CD1c-positive myeloid dendritic cell (primary cell): ENCODE measurements around the gene FTL.

Experiments used
- DNase-seq: peaks from one replicate; pipeline ENCODE4 v3.0.0-alpha.2; 2016; ENCODE audit errors: extremely low spot score

Gene FTL

DNA sequence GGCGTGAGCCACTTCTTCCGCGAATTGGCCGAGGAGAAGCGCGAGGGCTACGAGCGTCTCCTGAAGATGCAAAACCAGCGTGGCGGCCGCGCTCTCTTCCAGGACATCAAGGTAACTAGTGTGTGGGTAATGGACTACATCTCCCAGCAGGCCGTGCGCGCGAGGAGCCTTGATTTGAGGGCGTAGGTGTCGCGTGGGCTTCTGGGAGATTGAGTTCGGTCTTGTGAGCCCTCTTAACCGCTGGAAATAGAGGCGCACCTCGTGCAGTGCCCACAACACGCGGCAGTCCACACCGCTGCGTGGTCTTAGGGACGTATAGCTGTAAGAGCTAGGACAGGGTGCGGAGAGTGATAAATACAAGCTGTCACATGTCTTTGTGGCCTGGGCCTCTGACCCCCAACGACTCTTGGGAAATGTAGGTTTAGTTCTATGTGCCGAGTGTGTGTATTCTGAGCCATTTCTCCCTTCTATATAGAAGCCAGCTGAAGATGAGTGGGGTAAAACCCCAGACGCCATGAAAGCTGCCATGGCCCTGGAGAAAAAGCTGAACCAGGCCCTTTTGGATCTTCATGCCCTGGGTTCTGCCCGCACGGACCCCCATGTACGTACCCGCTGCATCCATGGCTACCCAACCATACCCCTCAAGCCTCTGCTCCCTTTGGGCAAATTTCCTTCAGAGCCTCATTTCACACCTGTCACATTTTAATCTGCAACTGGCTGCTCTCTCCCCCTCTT lies 864 bp downstream of the FTL start:
- peak; percentile 91 for DNase-seq

GRCh38 chr19:48966541-48967345 lies 1.6 kb downstream of the FTL start:
- peak; percentile 59 for DNase-seq

DNA sequence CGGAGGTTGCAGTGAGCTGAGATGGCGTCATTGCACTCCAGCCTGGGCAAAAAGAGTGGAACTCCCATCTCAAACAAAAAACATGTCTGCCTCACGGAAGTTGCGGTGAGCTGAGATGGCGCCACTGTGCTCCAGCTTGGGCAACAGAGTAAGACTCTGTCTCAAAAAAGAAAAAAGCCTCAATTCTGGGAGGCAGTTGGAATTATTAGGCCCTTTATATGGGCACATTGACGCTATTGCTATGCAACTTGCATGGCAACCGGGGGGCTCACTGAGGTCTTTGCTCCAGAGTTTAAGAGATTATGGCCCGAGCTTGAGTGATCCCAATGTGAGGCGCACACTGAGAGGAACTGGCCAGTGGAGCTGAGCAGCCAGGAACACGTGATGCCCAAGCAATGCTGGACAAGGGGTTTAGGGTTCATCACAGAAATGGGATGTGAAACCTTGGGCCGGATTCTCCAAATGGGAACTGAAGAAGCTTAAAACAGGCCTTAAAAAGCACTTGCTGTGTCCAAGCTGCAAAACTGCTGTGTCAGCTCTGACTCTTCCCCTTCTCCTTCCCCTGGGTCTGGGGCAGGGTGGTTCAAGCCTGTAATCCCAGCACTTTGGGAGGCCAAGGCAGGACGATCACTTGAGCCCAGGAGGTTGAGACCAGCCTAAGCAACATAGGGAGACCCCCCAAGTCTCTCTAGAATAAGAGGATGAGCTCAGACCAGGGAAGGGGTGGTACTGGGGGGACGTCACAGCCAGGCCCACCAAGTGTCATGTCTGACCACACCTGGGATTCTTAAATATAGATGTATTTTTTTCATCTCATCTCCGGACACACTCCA lies 2.5 kb downstream of the FTL start:
- peak; percentile 96 for DNase-seq

DNA sequence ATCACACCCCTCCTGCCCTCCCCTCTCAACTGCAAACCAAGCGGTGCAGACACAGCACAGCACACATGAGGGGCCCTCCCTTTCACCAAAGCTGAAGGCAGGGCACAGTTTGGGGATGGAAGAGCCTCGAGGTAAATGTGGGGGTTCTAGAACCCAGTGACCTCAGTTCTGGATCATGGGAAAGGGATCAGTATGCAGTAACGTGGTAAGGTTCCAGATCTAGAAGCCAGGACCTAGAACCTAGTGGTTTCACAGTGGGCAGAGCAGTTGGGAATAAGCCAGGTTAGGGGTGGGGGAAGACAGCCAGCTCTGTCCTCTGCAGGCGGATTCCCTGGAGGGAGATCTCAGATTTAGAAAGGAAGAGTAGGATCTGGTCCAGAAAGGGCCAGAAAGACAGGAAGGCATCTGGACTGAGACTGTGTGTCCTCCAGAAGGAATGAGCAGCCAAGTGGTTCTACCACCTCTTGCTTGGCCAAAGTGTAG lies 3.1 kb downstream of the FTL start:
- DNase-seq: no peak

DNA sequence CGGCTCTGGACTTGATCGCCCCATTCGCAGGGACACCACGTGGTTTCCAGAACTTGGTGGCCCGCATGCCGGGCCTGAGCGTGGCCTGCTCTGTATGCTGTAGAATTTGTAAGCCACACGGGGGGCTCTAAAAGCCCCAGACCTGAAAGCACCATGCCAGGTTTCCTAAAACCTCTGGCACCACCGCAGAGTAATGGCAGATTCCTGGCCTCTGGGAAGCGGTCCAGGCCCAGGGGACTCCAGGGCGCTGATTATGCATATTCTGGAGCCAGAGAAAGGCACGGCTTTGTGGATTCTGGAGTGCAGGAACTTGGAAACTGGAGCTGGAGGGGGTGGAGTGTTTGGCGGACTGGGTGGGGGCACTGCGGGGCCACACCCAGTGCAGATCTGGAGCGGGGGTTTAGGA lies 3.7 kb downstream of the FTL start:
- DNase-seq: no peak

DNA sequence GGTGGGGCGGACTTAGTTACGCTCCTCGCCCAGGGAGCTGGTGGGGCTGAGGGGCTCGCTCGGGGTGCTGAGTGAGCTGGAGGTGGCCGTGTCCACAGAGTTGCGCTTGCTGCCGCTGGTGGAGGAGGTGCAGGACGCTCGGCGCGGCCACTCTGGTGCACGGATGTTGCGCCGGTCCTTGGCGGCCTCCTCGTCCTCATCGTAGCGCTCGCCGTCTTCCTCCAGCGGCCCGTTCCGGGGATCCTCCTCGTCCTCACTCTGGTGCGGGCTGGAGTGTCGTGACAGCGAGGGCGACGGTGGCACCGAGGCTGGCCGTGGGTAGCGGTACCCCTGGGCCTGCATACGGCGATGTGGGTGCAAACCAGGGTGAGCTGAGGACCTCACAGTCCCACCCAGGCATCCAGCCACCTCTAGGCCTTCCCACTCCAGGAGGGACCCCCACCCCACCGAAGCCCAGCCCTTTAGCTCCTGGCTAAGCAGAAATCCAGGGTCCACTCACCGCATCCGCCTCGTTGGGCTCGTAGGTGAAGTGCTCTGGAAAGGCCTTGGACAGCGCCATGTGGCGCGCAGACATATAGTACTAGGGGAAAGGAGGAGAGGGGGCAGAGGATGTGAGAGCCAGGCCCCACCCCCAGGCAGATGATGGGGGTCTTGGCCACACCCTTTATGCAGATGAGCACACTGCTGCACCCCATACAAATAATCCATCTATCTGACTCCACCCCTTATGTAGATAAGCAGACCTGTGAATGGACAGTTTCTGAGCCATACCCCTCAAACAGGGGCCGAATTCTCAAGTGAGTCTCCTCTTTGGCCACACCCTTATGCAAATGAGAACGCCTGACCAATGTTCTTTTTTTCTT lies 4.4 kb downstream of the FTL start:
- DNase-seq: peak; percentile 52

GRCh38 chr19:48970139-48970766 lies 5.1 kb downstream of the FTL start:
- no peak for DNase-seq

- DNase-seq: peak; percentile 94
These were observed 5.8 kb downstream of the FTL start for GRCh38 chr19:48970923-48971395.

GRCh38 chr19:48975947-48976847 lies 11.1 kb downstream of the FTL start:
- DNase-seq: no peak

DNA sequence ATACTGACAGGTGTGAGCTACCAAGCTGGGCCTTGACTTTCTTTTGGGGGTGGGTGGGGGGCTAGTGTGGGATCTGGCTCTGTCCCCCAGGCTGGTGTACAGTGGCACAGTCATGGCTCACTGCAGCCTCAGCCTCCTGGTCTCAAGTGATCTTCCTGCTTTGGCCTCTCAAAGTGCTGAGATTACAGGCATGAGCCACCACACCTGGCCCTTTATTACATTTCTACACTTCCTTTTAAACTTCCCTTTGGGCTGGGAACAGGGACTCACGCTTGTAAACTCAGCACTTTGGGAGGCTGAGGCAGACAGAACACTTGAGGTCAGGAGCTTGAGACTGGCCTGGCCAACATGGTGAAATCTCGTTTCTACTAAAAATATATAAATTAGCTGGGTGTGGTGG lies 12.0 kb downstream of the FTL start:
- no peak for DNase-seq

DNA sequence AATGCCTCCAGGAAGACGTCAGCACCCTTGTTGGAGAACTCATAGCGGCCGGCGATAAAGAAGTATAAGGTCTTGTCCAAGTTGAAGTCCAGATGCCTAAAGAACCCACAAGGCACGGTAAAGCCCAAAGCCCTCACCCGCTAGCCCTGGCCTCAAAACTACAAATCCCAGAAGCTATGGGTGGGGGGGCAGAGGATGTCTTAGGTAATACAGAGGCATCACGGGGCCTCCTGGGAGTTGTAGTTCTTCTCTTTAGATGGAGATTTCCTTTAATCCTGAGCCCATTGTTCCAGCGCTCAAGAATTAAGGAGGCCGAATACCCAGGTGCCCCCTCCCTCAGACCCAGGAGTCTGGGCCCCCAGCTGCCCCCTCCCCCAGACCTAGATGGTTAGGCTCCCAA lies 17.2 kb downstream of the FTL start:
- no peak for DNase-seq

- no peak for DNase-seq
These were observed 20.6 kb downstream of the FTL start for GRCh38 chr19:48985711-48986110.

DNA sequence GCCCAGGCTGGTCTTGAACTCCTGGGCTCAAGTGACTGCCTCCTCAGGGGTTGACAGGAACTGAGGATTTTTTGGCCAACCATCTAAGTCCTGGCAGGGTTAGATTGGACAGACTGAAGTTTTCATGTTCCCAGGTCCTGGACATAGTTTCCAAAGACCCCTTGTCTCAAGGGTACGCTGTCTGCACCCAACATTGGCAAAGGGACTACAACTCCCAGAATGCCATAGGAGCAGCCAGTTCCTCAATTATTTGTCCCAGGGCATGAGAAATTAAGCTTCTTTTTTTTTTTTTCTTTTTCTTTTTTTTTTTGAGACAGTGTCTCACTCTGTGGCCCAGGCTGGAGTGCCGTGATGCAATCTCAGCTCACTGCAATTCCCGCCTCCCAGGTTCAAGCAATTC lies 21.1 kb downstream of the FTL start:
- DNase-seq: no peak

DNA sequence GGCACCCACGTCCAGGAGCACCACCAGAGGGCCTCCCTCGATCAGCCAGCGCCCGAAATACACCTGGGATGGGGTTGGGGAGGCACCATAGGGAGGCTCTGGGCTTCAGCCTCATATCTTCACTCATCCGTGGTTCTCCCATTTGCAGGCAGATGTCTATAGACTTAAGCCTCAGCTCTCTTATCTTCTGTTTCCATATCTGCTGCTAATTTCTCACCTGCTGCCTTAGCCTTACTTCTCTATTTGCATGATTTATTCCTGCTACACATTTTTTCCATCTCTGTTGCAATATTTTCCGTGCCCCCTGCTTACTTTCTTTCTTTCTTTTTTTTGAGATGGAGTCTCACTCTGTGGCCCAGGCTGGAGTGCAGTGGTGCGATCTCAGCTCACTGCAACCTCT lies 22.2 kb downstream of the FTL start:
- no peak for DNase-seq

DNA sequence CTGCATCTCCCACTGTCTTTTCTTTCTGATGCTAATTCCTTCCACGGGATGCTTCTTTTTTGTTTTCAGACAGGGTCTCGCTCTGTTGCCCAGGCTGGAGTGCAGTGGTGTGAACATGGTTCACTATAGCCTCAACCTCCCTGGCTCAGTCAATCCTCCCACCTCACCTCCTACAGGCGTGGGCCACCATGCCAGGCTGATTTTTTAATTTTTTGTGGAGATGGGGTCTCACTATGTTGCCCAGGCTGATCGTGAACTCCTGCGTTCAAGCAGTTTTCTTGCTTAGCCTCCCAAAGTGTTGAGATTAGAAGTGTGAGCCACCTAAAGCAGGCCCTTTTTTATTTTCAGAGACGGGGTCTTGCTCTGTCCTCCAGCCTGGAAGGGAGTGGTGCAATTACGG lies 23.2 kb downstream of the FTL start:
- DNase-seq: no peak

GRCh38 chr19:48988860-48989259 lies 23.8 kb downstream of the FTL start:
- no peak for DNase-seq

DNA sequence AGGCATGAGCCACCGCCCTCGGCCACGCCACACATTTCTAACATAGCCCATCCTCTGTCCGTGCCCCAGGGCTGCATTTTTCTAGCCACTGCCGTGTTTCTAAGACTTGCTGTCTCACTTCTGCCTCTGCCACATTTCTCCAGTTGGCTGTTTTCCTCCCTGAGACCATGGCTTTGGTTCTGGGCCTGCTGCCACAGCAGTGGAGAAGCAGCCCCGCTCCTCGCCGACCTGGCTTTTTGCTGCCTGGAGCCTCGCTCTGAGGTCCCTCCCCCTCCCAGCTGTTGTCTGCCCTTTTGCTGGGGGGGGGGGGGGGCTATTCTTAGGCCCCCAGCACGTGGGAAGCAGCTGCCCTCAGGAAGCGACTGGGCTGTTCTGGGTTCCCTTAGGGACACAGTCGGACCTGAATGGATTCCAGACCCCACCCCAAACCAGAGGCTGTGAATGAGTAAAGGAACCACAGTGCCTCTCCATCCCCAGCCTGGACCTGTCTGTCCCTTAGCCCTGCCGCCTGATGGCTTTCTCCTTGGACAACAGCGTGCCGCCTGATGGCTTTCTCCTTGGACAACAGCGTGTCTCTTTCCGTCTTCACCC lies 24.7 kb downstream of the FTL start:
- no peak for DNase-seq

GRCh38 chr19:48990400-48990799 lies 25.3 kb downstream of the FTL start:
- no peak for DNase-seq

DNA sequence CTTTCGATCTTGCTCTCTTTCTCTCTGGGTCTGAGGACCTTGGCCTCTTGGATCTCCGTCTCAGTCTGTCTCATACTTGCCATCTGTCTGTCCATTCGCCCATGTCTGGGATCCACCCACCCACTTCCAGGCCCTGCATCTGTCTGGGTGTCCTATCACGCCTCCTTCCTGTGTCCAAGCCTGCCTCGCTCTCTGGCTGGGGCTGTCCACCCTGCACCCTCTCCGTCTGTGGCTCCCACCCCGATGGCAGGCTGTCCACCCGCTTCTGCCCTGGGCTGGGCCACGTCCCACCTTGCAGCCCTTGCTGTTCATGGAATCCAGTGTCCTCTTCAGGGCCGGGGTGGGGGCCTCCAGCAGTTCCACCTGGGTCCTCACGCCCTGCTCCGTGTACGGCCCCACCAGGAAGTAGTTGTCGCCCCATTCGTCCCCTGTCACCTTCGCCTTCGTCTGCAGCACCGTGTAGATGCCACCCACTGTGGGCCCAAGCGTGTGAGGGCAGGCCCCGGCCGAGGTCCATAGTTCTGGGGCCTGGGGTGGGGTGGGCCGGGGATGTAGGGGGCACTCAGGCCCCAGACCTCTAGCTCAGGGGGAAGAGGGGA lies 26.0 kb downstream of the FTL start:
- DNase-seq: no peak
